Measurements from ENCODE around the gene ARAP1. TPM values are rescaled to one million over a fixed set of nuclear protein-coding genes. Genes with fewer than 3 reads are reported as not detected.

The ARAP1 gene
- total and polyA plus RNA-seq, 2 of the 8 experiments (the other 6 are each of a cell fraction or from before 2014, with no cell fraction given) = 25.7 to 61.6 TPM

DNA sequence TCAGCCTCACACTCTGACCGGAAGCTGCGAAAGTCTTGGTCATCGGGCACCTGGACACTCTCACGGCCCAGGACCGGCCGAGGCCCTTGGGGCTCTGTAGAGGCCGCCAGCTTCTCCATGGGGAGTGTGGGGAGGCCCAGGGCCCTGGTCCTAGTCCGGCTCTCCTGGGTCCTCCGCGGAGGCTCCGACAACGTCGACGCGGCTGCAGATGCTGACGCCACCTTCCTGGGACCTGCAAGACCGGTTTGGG is 28.8 kb upstream of the ARAP1 start (continued):
- TF ChIP-seq CTCF (IDR thresholded peaks at IDR 0.05; ENCODE audit: control extremely low read depth in 1 of 3, insufficient read depth in 1 of 3, low read depth in 1 of 3, low read length in 3 of 3) (no peak), POLR2AphosphoS5 (IDR thresholded peaks at IDR 0.05; ENCODE audit: low read depth, low read length) (no peak), SIN3A (conservative IDR thresholded peaks at IDR 0.05 in 1 of 2, IDR thresholded peaks at IDR 0.05 in 1 of 2; ENCODE audit: low read depth in 1 of 2, low read length in 2 of 2) (no peak), NRF1 (IDR thresholded peaks at IDR 0.05; ENCODE audit: low read depth, low read length) (no peak), POLR2A (IDR thresholded peaks at IDR 0.05; ENCODE audit: control extremely low read depth in 1 of 2, low read depth in 2 of 2, low read length in 2 of 2) (no peak), PHF8 (conservative IDR thresholded peaks at IDR 0.05; ENCODE audit: low read depth, low read length) (no peak), CREB1 (IDR thresholded peaks at IDR 0.05) (peak; percentile 63), RAD21 (IDR thresholded peaks at IDR 0.05 in 1 of 2, conservative IDR thresholded peaks at IDR 0.05 in 1 of 2; ENCODE audit: low read depth in 2 of 2, low read length in 2 of 2) (no peak), SP1 (IDR thresholded peaks at IDR 0.05; ENCODE audit: low read depth, low read length) (no peak)

All from H1 (cell line).